K562 (cell line): Measurements from ENCODE around the gene C9orf50. TPM values are rescaled to one million over a fixed set of nuclear protein-coding genes. Genes with fewer than 3 reads are reported as not detected.

Source experiments
- BMI1 ChIP-seq: fragments of 150-350 bp; IDR thresholded peaks from 2 replicates; pipeline ENCODE4 v1.6.1; 2014; ENCODE audit warnings: low read length
- CTCFL ChIP-seq: IDR thresholded peaks from 2 replicates; pipeline ENCODE4 v1.6.1; 2011; ENCODE audit warnings: borderline replicate concordance, low read depth, mild to moderate bottlenecking, moderate library complexity, low read length; ENCODE audit not compliant: insufficient read depth, poor library complexity, severe bottlenecking
- ETV6 ChIP-seq, 3 experiments: fragments of 150-350 bp in 1 of 3; sonication (generic) in 1 of 3; formaldehyde crosslinking in 1 of 3; IDR thresholded peaks; 2 replicates each; pipeline versions ENCODE4 v1.6.1 to v1.8.0; 2014 to 2022; ENCODE audit warnings: borderline replicate concordance in 2 of 3, low read depth in 2 of 3, antibody characterized with exemption in 1 of 3, low read length in 1 of 3, mild to moderate bottlenecking in 1 of 3, missing genetic modification reagents in 1 of 3
- EWSR1 ChIP-seq: fragments of 450-650 bp; IDR thresholded peaks from 2 replicates; pipeline ENCODE4 v1.6.1; 2018; ENCODE audit warnings: borderline replicate concordance, mild to moderate bottlenecking, low read depth, moderate library complexity; ENCODE audit not compliant: partially characterized antibody
- FIP1L1 ChIP-seq: fragments of 200-400 bp; formaldehyde crosslinking; IDR thresholded peaks from 2 replicates; pipeline ENCODE4 v1.6.1; 2018; ENCODE audit warnings: mild to moderate bottlenecking, low read depth, low read length; ENCODE audit not compliant: poor library complexity, severe bottlenecking
- HDGF ChIP-seq: fragments of 450-650 bp; IDR thresholded peaks from 2 replicates; pipeline ENCODE4 v1.6.1; 2016
- KDM1A ChIP-seq, 2 experiments: fragments of 450-650 bp; IDR thresholded peaks; 2 replicates each; pipeline ENCODE4 v1.6.1; 2016; ENCODE audit warnings: mild to moderate bottlenecking in 2 of 2
- KLF13 ChIP-seq: fragments of 450-650 bp; IDR thresholded peaks from 2 replicates; pipeline ENCODE4 v1.6.1; 2016; ENCODE audit warnings: missing genetic modification characterization, low read depth, mild to moderate bottlenecking, missing compliant biosample characterization, moderate library complexity, borderline replicate concordance
- MAZ ChIP-seq, 2 experiments: fragments of 450-650 bp in 1 of 2; sonication (generic) in 1 of 2; formaldehyde crosslinking; IDR thresholded peaks in 1 of 2; conservative IDR thresholded peaks in 1 of 2; 2 replicates each; pipeline versions ENCODE4 v1.4.0 to v1.5.0; 2020; ENCODE audit warnings: mild to moderate bottlenecking in 1 of 2, missing genetic modification reagents in 1 of 2
- MYBL2 ChIP-seq, 2 experiments: fragments of 450-650 bp in 1 of 2; sonication (generic) in 1 of 2; formaldehyde crosslinking in 1 of 2; IDR thresholded peaks; 2 replicates each; pipeline versions ENCODE4 v1.6.1 to v1.8.1; 2017 to 2022; ENCODE audit warnings: borderline replicate concordance in 1 of 2, inconsistent platforms in 1 of 2, low read depth in 1 of 2, mild to moderate bottlenecking in 1 of 2, missing genetic modification reagents in 1 of 2, moderate library complexity in 1 of 2
- PML ChIP-seq: IDR thresholded peaks from 2 replicates; pipeline ENCODE4 v1.6.1; 2012; ENCODE audit warnings: low read length, inconsistent platforms
- POLR2B ChIP-seq: fragments of 450-650 bp; IDR thresholded peaks from 2 replicates; pipeline ENCODE4 v1.6.1; 2018; ENCODE audit warnings: low read depth; ENCODE audit not compliant: partially characterized antibody
- POLR2H ChIP-seq: IDR thresholded peaks from 2 replicates; pipeline ENCODE4 v1.6.1; 2016; ENCODE audit warnings: missing genetic modification characterization, low read depth, mild to moderate bottlenecking, control low read depth, missing compliant biosample characterization, moderate library complexity
- PTTG1 ChIP-seq: fragments of 450-650 bp; IDR thresholded peaks from 2 replicates; pipeline ENCODE4 v1.6.1; 2016; ENCODE audit warnings: low read depth, mild to moderate bottlenecking, missing genetic modification characterization, missing compliant biosample characterization
- RBM17 ChIP-seq: fragments of 200-400 bp; formaldehyde crosslinking; IDR thresholded peaks from 2 replicates; pipeline ENCODE4 v1.6.1; 2017; ENCODE audit warnings: low read depth, mild to moderate bottlenecking, low read length, borderline replicate concordance
- RHOXF2B ChIP-seq: fragments of 250-450 bp; sonication (Bioruptor Pico); conservative IDR thresholded peaks from 2 replicates; pipeline ENCODE4 v1.5.1; 2021
- SMARCA4 ChIP-seq: fragments of 450-650 bp; IDR thresholded peaks from 2 replicates; pipeline ENCODE4 v1.6.1; 2016
- STAT5A ChIP-seq: IDR thresholded peaks from 2 replicates; pipeline ENCODE4 v1.6.1; 2012; ENCODE audit warnings: low read length, inconsistent platforms, borderline replicate concordance
- TRIM24 ChIP-seq, 2 experiments: fragments of 450-650 bp; IDR thresholded peaks; 2 replicates each; pipeline ENCODE4 v1.6.1; 2016
- ZBED1 ChIP-seq: IDR thresholded peaks from 2 replicates; pipeline ENCODE4 v1.6.1; 2014
- ZKSCAN8 ChIP-seq: fragments of 200-800 bp; sonication (Bioruptor generic); IDR thresholded peaks from 2 replicates; pipeline ENCODE4 v1.6.1; 2016; ENCODE audit warnings: missing genetic modification characterization, missing compliant biosample characterization
- ZNF24 ChIP-seq: fragments of 450-650 bp; IDR thresholded peaks from 2 replicates; pipeline ENCODE4 v1.6.1; 2016
- polyA plus RNA-seq, 8 experiments: library from polyadenylated mRNA; depleted of rRNA in 4 of 8; stranded (reverse) in 5 of 8; unstranded in 3 of 8; fragments of >200 nt; fragmentation: Nextera tagmentation in 2 of 8; fragmentation: Illumina TruSeq in 1 of 8; extraction: Ambion mirVana in 2 of 8; extraction: Trizol in 1 of 8; gene quantifications; 2 replicates each; pipeline versions ENCODE4 v1.2.1 to v1.2.3, GENCODE V29; 2011 to 2014; ENCODE audit warnings: inconsistent platforms in 1 of 8, missing spikeins in 1 of 8
- total RNA-seq, 7 experiments: library from RNA; depleted of rRNA in 6 of 7; stranded (reverse); fragments of >200 nt in 6 of 7; fragmentation: Illumina TruSeq in 2 of 7; extraction: Trizol in 2 of 7; gene quantifications; 2 replicates each; pipeline versions ENCODE4 v1.2.1 to v1.2.3, GENCODE V29; 2011 to 2021; ENCODE audit warnings: low replicate concordance in 1 of 7

The C9orf50 gene
- total and polyA plus RNA-seq, 9 of the 15 experiments (the other 6 are each of a cell fraction or from before 2014, with no cell fraction given) = not detected

GRCh38 chr9:129641750-129642585 is 21.1 kb upstream of the C9orf50 start, which contains the start of gene ASB6 (continued):
- TF ChIP-seq KDM1A (IDR thresholded peaks at IDR 0.05) (no peak), CTCFL (peak; percentile 98), BMI1 (no peak), EWSR1 (no peak), POLR2B (no peak), ZBED1 (peak; percentile 55; the same call in 1 of the 2 replicates), KLF13 (peak; percentile 91; the same call in 1 of the 2 replicates), SMARCA4 (no peak), ZKSCAN8 (CRISPR knock-in tag) (no peak), PTTG1 (no peak), ZNF24 (peak; percentile 46; the same call in 1 of the 2 replicates), RHOXF2B (CRISPR knock-in tag) (no peak), PML (peak; percentile 73), TRIM24 (IDR thresholded peaks at IDR 0.05) (0 out of 4 replicates have a peak, but pooled peaks of 1 of the 2 experiments have one; percentile 21), FIP1L1 (peak; percentile 51), HDGF (no peak), MAZ (CRISPR knock-in tag; conservative IDR thresholded peaks at IDR 0.05 in 1 of 2, IDR thresholded peaks at IDR 0.05 in 1 of 2) (peak; percentile 92 to 97), POLR2H (tag) (no peak), MYBL2 (IDR thresholded peaks at IDR 0.05; ENCODE audit: low read depth) (no peak), MYBL2 (CRISPR knock-in tag; IDR thresholded peaks at IDR 0.05; ENCODE audit: borderline replicate concordance) (no peak), ETV6 (IDR thresholded peaks at IDR 0.05; ENCODE audit: borderline replicate concordance in 1 of 2, low read depth in 2 of 2, low read length in 1 of 2) (no peak), ETV6 (CRISPR knock-in tag; IDR thresholded peaks at IDR 0.05; ENCODE audit: borderline replicate concordance) (no peak), STAT5A (no peak; the same call in 1 of the 2 replicates), RBM17 (no peak)
